Esophagus squamous epithelium (tissue), 4 donors: ENCODE results near the gene CCNB1.

Experiments
- POLR2A ChIP-seq, 4 donors: fragments of 450-650 bp; IDR thresholded peaks; one replicate each; pipeline ENCODE4 v1.6.1; 2017; ENCODE audit warnings: antibody characterized with exemption in 4 of 4, mild to moderate bottlenecking in 4 of 4, moderate library complexity in 3 of 4
- TF ChIP-seq, protein P1 (sequence below), 6 experiments: fragments of 450-650 bp in 4 of 6; fragments of 200-600 bp in 2 of 6; sonication (generic) in 2 of 6; IDR thresholded peaks; one replicate each; pipeline ENCODE4 v1.5.1; 2016 to 2019; ENCODE audit warnings: antibody characterized with exemption in 6 of 6, mild to moderate bottlenecking in 4 of 6, moderate library complexity in 4 of 6

- TF ChIP-seq POLR2A (IDR thresholded peaks at IDR 0.05): no peak
- TF ChIP-seq, protein P1, sequence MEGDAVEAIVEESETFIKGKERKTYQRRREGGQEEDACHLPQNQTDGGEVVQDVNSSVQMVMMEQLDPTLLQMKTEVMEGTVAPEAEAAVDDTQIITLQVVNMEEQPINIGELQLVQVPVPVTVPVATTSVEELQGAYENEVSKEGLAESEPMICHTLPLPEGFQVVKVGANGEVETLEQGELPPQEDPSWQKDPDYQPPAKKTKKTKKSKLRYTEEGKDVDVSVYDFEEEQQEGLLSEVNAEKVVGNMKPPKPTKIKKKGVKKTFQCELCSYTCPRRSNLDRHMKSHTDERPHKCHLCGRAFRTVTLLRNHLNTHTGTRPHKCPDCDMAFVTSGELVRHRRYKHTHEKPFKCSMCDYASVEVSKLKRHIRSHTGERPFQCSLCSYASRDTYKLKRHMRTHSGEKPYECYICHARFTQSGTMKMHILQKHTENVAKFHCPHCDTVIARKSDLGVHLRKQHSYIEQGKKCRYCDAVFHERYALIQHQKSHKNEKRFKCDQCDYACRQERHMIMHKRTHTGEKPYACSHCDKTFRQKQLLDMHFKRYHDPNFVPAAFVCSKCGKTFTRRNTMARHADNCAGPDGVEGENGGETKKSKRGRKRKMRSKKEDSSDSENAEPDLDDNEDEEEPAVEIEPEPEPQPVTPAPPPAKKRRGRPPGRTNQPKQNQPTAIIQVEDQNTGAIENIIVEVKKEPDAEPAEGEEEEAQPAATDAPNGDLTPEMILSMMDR (IDR thresholded peaks at IDR 0.05): no peak
Measured at GRCh38 chr5:69130241-69130640, 36.7 kb upstream of the CCNB1 start.
